Measurements from ENCODE around the gene HMGN2. TPM values are rescaled to one million over a fixed set of nuclear protein-coding genes. Genes with fewer than 3 reads are reported as not detected.

HMGN2 gene
- total RNA-seq, 2 donors from 2014 or later, result 671 to 773 TPM

DNA sequence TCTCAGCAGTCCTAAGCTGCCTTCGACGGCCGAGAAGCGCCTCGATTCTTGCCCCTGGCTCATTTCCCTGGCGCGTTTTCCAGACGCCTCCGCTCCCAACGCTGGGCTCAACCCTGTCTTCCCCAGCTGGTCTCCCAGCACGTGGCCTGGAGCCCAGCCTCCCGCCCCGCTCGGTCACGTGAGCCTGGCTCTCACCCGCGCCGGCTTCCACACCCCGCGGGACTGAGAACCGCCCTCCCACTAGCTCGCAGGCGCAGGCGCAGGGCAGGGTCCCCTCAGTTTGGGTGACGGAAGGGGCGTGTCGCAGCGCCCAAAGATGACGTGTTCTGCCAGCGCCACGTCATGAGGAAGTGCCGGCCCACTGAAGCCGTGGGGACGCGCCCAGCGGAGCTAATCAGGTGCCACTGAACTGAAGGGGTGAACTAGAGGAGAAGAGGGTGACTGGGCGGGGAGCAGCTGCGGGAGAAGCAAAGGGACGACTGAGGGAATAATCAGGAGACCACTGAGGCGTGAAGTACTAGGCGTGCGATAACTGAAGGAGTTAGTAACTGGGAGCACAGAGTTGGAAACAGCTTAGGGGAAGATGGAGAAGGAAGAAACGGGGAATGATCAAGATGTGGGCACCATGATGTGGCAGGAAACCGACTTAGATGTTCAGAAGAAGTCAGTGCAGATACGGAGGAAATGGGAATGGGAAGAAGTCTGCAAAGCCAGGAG, 40.1 kb upstream of the HMGN2 start, which contains the start of gene DHDDS:
Gene DHDDS (plus strand): TSS at position 343 of the 717 bp plus-strand sequence. CDS start 625 bp downstream, outside the sequence.
- TF ChIP-seq, protein P1, sequence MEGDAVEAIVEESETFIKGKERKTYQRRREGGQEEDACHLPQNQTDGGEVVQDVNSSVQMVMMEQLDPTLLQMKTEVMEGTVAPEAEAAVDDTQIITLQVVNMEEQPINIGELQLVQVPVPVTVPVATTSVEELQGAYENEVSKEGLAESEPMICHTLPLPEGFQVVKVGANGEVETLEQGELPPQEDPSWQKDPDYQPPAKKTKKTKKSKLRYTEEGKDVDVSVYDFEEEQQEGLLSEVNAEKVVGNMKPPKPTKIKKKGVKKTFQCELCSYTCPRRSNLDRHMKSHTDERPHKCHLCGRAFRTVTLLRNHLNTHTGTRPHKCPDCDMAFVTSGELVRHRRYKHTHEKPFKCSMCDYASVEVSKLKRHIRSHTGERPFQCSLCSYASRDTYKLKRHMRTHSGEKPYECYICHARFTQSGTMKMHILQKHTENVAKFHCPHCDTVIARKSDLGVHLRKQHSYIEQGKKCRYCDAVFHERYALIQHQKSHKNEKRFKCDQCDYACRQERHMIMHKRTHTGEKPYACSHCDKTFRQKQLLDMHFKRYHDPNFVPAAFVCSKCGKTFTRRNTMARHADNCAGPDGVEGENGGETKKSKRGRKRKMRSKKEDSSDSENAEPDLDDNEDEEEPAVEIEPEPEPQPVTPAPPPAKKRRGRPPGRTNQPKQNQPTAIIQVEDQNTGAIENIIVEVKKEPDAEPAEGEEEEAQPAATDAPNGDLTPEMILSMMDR (conservative IDR thresholded peaks at IDR 0.05), result no peak
- Mint-ChIP-seq H3K4me3 (peak within 1 kb of the TSS; percentile 82), H3K36me3 (ENCODE audit: low read depth) (peaks cover 39% of the 10 kb centered on the region), H3K27ac (peak within 1 kb of the TSS; percentile 97), H3K27me3 (ENCODE audit: insufficient read depth) (no peaks in the 10 kb centered on the region), H3K4me1 (peaks cover 23% of the 10 kb centered on the region), H3K9me3 (no peaks in the 10 kb centered on the region)
- Histone ChIP-seq H3K27ac (ENCODE audit: low read depth, low read length) (peak within 1 kb of the TSS; percentile 65), H3K9me3 (ENCODE audit: control insufficient read depth, low read length) (no peaks in the 10 kb centered on the region), H3K4me1 (ENCODE audit: control insufficient read depth, insufficient read depth, low read length) (no peaks in the 10 kb centered on the region), H3K36me3 (ENCODE audit: control insufficient read depth, insufficient read depth, low read length) (peaks cover 60% of the 10 kb centered on the region), H3K4me3 (ENCODE audit: low read length) (peak within 1 kb of the TSS; percentile 92), H3K9ac (ENCODE audit: extremely low read depth, low read length, poor library complexity, severe bottlenecking) (peak within 1 kb of the TSS; percentile 63), H3K27me3 (ENCODE audit: control insufficient read depth, insufficient read depth, low read length, poor library complexity, severe bottlenecking) (no peaks in the 10 kb centered on the region)
- WGBS, 2 experiments (ENCODE audit: insufficient coverage in 1 of 2, insufficient read length in 1 of 2), result 0 to 1% methylated on average over 29 to 45 of the region's 45 CpGs
- peak; percentile 99 for DNase-seq

GRCh38 chr1:26432793-26433192, 39.4 kb upstream of the HMGN2 start:
- TF ChIP-seq, protein P1 (conservative IDR thresholded peaks at IDR 0.05), result no peak
- H3K36me3 ChIP-seq (ENCODE audit: control insufficient read depth, insufficient read depth, low read length), result peaks cover 59% of the 10 kb centered on the region
- peaks cover 17% of the 10 kb centered on the region for H3K4me1 Mint-ChIP-seq
- 64 to 78% methylated on average over 2 to 3 of the region's 3 CpGs for WGBS, 2 experiments (ENCODE audit: insufficient coverage in 1 of 2, insufficient read length in 1 of 2)
- peak overlapping the region; percentile 82 for H3K4me3 Mint-ChIP-seq
- no peaks in the 10 kb centered on the region for H3K27me3 ChIP-seq (ENCODE audit: control insufficient read depth, insufficient read depth, low read length, poor library complexity, severe bottlenecking)
- no peak overlapping the region for H3K27ac ChIP-seq (ENCODE audit: low read depth, low read length)
- H3K27me3 Mint-ChIP-seq (ENCODE audit: insufficient read depth), result no peaks in the 10 kb centered on the region
- H3K4me1 ChIP-seq (ENCODE audit: control insufficient read depth, insufficient read depth, low read length), result no peaks in the 10 kb centered on the region
- no peaks in the 10 kb centered on the region for H3K9me3 Mint-ChIP-seq
- H3K9me3 ChIP-seq (ENCODE audit: control insufficient read depth, low read length), result no peaks in the 10 kb centered on the region
- H3K27ac Mint-ChIP-seq, result peak overlapping the region; percentile 97
- peaks cover 35% of the 10 kb centered on the region for H3K36me3 Mint-ChIP-seq (ENCODE audit: low read depth)
- no peak for DNase-seq
- peak overlapping the region; percentile 92 for H3K4me3 ChIP-seq (ENCODE audit: low read length)
- H3K9ac ChIP-seq (ENCODE audit: extremely low read depth, low read length, poor library complexity, severe bottlenecking), result peak overlapping the region; percentile 63

DNA sequence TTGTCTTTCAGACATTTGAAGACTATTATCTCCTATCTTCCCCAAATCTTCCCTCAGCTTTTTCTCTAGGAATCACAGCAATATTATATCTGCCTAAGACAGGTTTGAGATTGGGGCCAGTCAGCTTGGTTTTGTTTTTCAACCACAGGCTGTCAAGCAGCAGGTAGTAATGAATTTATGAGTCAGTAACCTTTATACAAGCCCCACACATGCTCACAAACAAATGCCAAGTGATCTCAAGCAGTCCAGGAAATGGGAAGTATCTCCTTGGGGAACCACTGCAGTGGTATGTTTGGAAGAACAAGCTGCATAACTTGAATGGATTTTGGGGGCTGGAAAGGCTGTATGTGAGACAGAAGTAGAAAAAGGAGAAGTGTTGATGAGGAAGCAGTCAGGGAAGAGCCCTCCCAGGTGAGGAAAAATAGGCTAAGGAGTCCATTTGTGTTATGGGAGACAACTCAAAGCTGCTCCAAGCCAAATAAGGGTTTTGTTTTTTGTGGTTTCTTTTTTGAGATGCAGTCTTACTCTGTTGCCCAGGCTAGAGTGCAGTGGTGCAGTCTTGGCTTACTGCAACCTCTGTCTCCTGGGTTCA, 38.0 kb upstream of the HMGN2 start:
- H3K4me3 ChIP-seq (ENCODE audit: low read length), result no peak overlapping the region
- no peaks in the 10 kb centered on the region for H3K4me1 ChIP-seq (ENCODE audit: control insufficient read depth, insufficient read depth, low read length)
- TF ChIP-seq, protein P1 (conservative IDR thresholded peaks at IDR 0.05), result no peak
- H3K9me3 ChIP-seq (ENCODE audit: control insufficient read depth, low read length), result no peaks in the 10 kb centered on the region
- no peak overlapping the region for H3K4me3 Mint-ChIP-seq
- DNase-seq, result no peak
- no peak overlapping the region for H3K27ac Mint-ChIP-seq
- H3K36me3 Mint-ChIP-seq (ENCODE audit: low read depth), result peaks cover 38% of the 10 kb centered on the region
- no peaks in the 10 kb centered on the region for H3K9me3 Mint-ChIP-seq
- no peak overlapping the region for H3K27ac ChIP-seq (ENCODE audit: low read depth, low read length)
- peaks cover 63% of the 10 kb centered on the region for H3K36me3 ChIP-seq (ENCODE audit: control insufficient read depth, insufficient read depth, low read length)
- H3K4me1 Mint-ChIP-seq, result peaks cover 9% of the 10 kb centered on the region
- H3K27me3 ChIP-seq (ENCODE audit: control insufficient read depth, insufficient read depth, low read length, poor library complexity, severe bottlenecking), result no peaks in the 10 kb centered on the region
- H3K9ac ChIP-seq (ENCODE audit: extremely low read depth, low read length, poor library complexity, severe bottlenecking), result no peak overlapping the region
- H3K27me3 Mint-ChIP-seq (ENCODE audit: insufficient read depth), result no peaks in the 10 kb centered on the region
